Neural cell (in vitro differentiated cells): ENCODE measurements around the gene MINAR1. TPM values are rescaled to one million over a fixed set of nuclear protein-coding genes. Genes with fewer than 3 reads are reported as not detected.
A peak's percentile ranks its signal among the peaks of the same experiment; 100 is the strongest.

Source experiments
- H2AFZ ChIP-seq: fragments of 200-600, 300-800 bp; sonication (generic), shearing (Covaris generic); 2 replicates; pipeline ENCODE4 v1.6.0; 2014; ENCODE audit warnings: low read depth, mild to moderate bottlenecking, antibody characterized with exemption, low read length, moderate library complexity
- H3F3A ChIP-seq: fragments of 200-600 bp; shearing (Covaris generic); 2 replicates; pipeline ENCODE4 v1.6.1; 2016; ENCODE audit warnings: mild to moderate bottlenecking, moderate library complexity, mixed read lengths, antibody characterized with exemption, low read length; ENCODE audit not compliant: insufficient read depth, poor library complexity, severe bottlenecking
- H3K27ac ChIP-seq: fragments of 200-600, 300-800 bp; sonication (generic), shearing (Covaris generic); 2 replicates; pipeline ENCODE4 v1.5.1; 2014; ENCODE audit warnings: mild to moderate bottlenecking, low read length, moderate library complexity
- H3K27me3 ChIP-seq: fragments of 300-800, 200-600 bp; sonication (generic), shearing (Covaris generic); 2 replicates; pipeline ENCODE4 v1.6.0; 2014; ENCODE audit warnings: mild to moderate bottlenecking, low read depth, low read length, moderate library complexity; ENCODE audit not compliant: insufficient read depth
- H3K36me3 ChIP-seq: fragments of 300-800, 200-600 bp; sonication (generic), shearing (Covaris generic); 2 replicates; pipeline ENCODE4 v1.5.1; 2014; ENCODE audit warnings: mild to moderate bottlenecking, antibody characterized with exemption, low read length, moderate library complexity; ENCODE audit not compliant: insufficient read depth
- H3K4me2 ChIP-seq: fragments of 300-800, 200-600 bp; sonication (generic), shearing (Covaris generic); 2 replicates; pipeline ENCODE4 v1.6.0; 2014; ENCODE audit warnings: mild to moderate bottlenecking, low read length
- H3K4me3 ChIP-seq: fragments of 300-800, 200-600 bp; sonication (generic), shearing (Covaris generic); 2 replicates; pipeline ENCODE4 v1.5.1; 2014; ENCODE audit warnings: mild to moderate bottlenecking, low read length, moderate library complexity
- H3K79me2 ChIP-seq: fragments of 200-600 bp; shearing (Covaris generic); replicated peaks from 2 replicates; pipeline ENCODE4 v1.6.0; 2014; ENCODE audit warnings: mild to moderate bottlenecking, low read length, moderate library complexity; ENCODE audit not compliant: insufficient read depth
- H3K9ac ChIP-seq: fragments of 300-800, 200-600 bp; sonication (generic), shearing (Covaris generic); 2 replicates; pipeline ENCODE4 v1.6.1; 2016; ENCODE audit warnings: mild to moderate bottlenecking, low read length, mixed read lengths
- H3K9me2 ChIP-seq: fragments of 200-600 bp; shearing (Covaris generic); 2 replicates; pipeline ENCODE4 v1.6.1; 2016; ENCODE audit warnings: mild to moderate bottlenecking, low read length, mixed read lengths; ENCODE audit not compliant: insufficient read depth
- H3K9me3 ChIP-seq: fragments of 200-600, 300-800 bp; sonication (generic), shearing (Covaris generic); 2 replicates; pipeline ENCODE4 v1.6.1; 2016; ENCODE audit warnings: mild to moderate bottlenecking, mixed run types, low read length, moderate library complexity, mixed read lengths
- H4K20me1 ChIP-seq: fragments of 200-600 bp; shearing (Covaris generic); 2 replicates; pipeline ENCODE4 v1.6.1; 2016; ENCODE audit warnings: mild to moderate bottlenecking, mixed run types; ENCODE audit not compliant: insufficient read depth
- CTCF ChIP-seq: fragments of 450-650 bp; IDR thresholded peaks from 2 replicates; pipeline ENCODE4 v1.5.1; 2014; ENCODE audit warnings: antibody characterized with exemption, mild to moderate bottlenecking, moderate library complexity; ENCODE audit not compliant: poor library complexity, severe bottlenecking
- EP300 ChIP-seq: fragments of 450-650 bp; conservative IDR thresholded peaks from 2 replicates; pipeline ENCODE4 v1.6.1; 2014; ENCODE audit warnings: antibody characterized with exemption, mild to moderate bottlenecking, moderate library complexity; ENCODE audit not compliant: poor library complexity, severe bottlenecking
- EZH2 ChIP-seq: fragments of 200-600, 300-800 bp; shearing (Covaris generic), sonication (generic); IDR thresholded peaks from 2 replicates; pipeline ENCODE4 v1.6.1; 2014; ENCODE audit warnings: antibody characterized with exemption, low read length, borderline replicate concordance, mild to moderate bottlenecking; ENCODE audit not compliant: insufficient read depth, poor library complexity, severe bottlenecking
- MXI1 ChIP-seq: fragments of 450-650 bp; conservative IDR thresholded peaks from 2 replicates; pipeline ENCODE4 v1.6.1; 2014; ENCODE audit warnings: antibody characterized with exemption, mild to moderate bottlenecking; ENCODE audit not compliant: poor library complexity, severe bottlenecking
- POLR2AphosphoS5 ChIP-seq: IDR thresholded peaks from 2 replicates; pipeline ENCODE4 v1.6.1; 2012
- RAD21 ChIP-seq: fragments of 450-650 bp; conservative IDR thresholded peaks from 2 replicates; pipeline ENCODE4 v1.6.1; 2014; ENCODE audit warnings: antibody characterized with exemption, mild to moderate bottlenecking, moderate library complexity
- SMC3 ChIP-seq: fragments of 450-650 bp; conservative IDR thresholded peaks from 2 replicates; pipeline ENCODE4 v1.6.1; 2014; ENCODE audit warnings: antibody characterized with exemption, mild to moderate bottlenecking, moderate library complexity; ENCODE audit not compliant: poor library complexity
- TAF1 ChIP-seq: IDR thresholded peaks from 2 replicates; pipeline ENCODE4 v1.6.1; 2012; ENCODE audit warnings: low read depth
- polyA plus RNA-seq: library from polyadenylated mRNA; depleted of rRNA; stranded (reverse); fragments of >200 nt; gene quantifications from 2 replicates; pipeline ENCODE4 v1.2.3, GENCODE V29; 2014
- TF ChIP-seq, protein P1 (sequence below): IDR thresholded peaks from 2 replicates; pipeline ENCODE4 v1.6.1; 2012; ENCODE audit warnings: borderline replicate concordance

The MINAR1 gene
- polyA plus RNA-seq, 1 donor from 2014 or later: 3.1 TPM

DNA sequence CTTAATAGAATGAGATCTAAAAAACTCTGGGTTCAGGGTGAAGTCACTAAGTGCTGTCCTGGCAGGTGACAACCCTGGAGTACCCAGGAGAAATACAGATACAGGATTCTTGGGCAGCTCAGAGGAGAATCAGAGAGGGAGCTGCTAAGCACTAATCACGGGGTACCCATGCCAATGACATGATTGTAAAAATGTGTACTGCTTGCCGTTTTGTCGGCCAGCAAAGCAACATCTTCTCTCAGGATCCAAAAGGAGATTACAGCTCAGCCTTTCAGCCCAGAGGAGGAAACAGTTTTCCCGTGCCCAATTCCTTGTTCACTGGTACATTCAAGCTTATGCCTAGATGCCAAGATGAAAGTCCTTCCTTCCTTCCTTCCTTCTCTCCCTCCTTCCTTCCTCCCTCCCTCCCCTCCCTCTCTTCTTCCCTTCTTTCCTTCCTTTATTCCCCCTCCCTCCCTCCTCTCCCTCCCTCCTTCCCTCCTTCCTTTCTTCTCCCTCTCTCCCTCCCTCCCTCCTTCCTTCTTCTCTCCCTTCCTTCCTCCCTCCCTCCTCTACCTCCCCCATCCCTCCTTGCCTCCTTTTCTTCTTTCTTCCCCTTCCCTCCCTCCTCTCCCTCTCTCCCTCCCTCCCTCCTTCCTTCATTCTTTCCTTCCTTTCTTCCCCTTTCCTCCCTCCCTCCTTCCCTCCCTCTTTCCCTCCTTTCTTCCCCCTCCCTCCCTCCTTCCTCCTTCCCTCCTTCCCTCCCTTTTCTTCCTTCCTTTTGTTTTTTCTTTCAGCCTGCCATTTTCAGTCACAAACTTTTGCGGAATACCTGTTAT, 4.1 kb upstream of the MINAR1 start:
- Histone ChIP-seq H3K27me3 (peaks cover 54% of the 10 kb centered on the region), H3K36me3 (no peaks in the 10 kb centered on the region), H3K9me3 (no peaks in the 10 kb centered on the region), H3K4me3 (no peak overlapping the region), H3K27ac (no peak overlapping the region), H4K20me1 (no peaks in the 10 kb centered on the region), H3K79me2 (no peaks in the 10 kb centered on the region), H2AFZ (no peak overlapping the region), H3K9ac (no peak overlapping the region), H3F3A (peaks cover 1% of the 10 kb centered on the region), H3K9me2 (no peaks in the 10 kb centered on the region), H3K4me2 (no peak overlapping the region)
- TF ChIP-seq EZH2 (no peak), TAF1 (no peak)

GRCh38 chr15:79430901-79431635, 1.1 kb upstream of the MINAR1 start:
- peak overlapping the region; percentile 65 for H3K9ac ChIP-seq

More at GRCh38 chr15:79430901-79431635, 1.1 kb upstream of the MINAR1 start:
- H3K36me3 ChIP-seq: no peaks in the 10 kb centered on the region
- peak overlapping the region; percentile 90 for H3K4me3 ChIP-seq
- no peak for TF ChIP-seq EZH2
- TF ChIP-seq RAD21: no peak
- TF ChIP-seq POLR2AphosphoS5: no peak
- no peak for TF ChIP-seq CTCF
- TF ChIP-seq SMC3: no peak
- no peak for TF ChIP-seq TAF1
- no peak for TF ChIP-seq EP300
- TF ChIP-seq MXI1: no peak
- TF ChIP-seq, protein P1, sequence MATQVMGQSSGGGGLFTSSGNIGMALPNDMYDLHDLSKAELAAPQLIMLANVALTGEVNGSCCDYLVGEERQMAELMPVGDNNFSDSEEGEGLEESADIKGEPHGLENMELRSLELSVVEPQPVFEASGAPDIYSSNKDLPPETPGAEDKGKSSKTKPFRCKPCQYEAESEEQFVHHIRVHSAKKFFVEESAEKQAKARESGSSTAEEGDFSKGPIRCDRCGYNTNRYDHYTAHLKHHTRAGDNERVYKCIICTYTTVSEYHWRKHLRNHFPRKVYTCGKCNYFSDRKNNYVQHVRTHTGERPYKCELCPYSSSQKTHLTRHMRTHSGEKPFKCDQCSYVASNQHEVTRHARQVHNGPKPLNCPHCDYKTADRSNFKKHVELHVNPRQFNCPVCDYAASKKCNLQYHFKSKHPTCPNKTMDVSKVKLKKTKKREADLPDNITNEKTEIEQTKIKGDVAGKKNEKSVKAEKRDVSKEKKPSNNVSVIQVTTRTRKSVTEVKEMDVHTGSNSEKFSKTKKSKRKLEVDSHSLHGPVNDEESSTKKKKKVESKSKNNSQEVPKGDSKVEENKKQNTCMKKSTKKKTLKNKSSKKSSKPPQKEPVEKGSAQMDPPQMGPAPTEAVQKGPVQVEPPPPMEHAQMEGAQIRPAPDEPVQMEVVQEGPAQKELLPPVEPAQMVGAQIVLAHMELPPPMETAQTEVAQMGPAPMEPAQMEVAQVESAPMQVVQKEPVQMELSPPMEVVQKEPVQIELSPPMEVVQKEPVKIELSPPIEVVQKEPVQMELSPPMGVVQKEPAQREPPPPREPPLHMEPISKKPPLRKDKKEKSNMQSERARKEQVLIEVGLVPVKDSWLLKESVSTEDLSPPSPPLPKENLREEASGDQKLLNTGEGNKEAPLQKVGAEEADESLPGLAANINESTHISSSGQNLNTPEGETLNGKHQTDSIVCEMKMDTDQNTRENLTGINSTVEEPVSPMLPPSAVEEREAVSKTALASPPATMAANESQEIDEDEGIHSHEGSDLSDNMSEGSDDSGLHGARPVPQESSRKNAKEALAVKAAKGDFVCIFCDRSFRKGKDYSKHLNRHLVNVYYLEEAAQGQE: no peak
- H3K79me2 ChIP-seq: no peaks in the 10 kb centered on the region
- no peak overlapping the region for H3K27ac ChIP-seq
- peak overlapping the region; percentile 44 for H3K4me2 ChIP-seq
- no peaks in the 10 kb centered on the region for H3K9me3 ChIP-seq
- H2AFZ ChIP-seq: no peak overlapping the region
- peaks cover 6% of the 10 kb centered on the region for H3F3A ChIP-seq
- H3K9me2 ChIP-seq: no peaks in the 10 kb centered on the region
- peaks cover 75% of the 10 kb centered on the region for H3K27me3 ChIP-seq
- no peaks in the 10 kb centered on the region for H4K20me1 ChIP-seq
